ENCODE results near the gene PARK7.

GRCh38 chr1:8004803-8005573, 43.5 kb downstream of the PARK7 start:
- no peak for TF ChIP-seq CTCF (IDR thresholded peaks at IDR 0.05; ENCODE audit: low read depth, low read length, poor library complexity, severe bottlenecking)
- TF ChIP-seq EZH2phosphoT487 (IDR thresholded peaks at IDR 0.05; ENCODE audit: borderline replicate concordance, low read length): no peak

Data from DOHH2 (cell line).